ENCODE measurements around the gene LYG1.

GRCh38 chr2:99275882-99276281, 25.1 kb downstream of the LYG1 start:
- TF ChIP-seq NFIC (IDR thresholded peaks at IDR 0.05; ENCODE audit: borderline replicate concordance) (no peak), CTCF (IDR thresholded peaks at IDR 0.05) (no peak), RAD21 (IDR thresholded peaks at IDR 0.05; ENCODE audit: low read length) (no peak), POLR2AphosphoS5 (IDR thresholded peaks at IDR 0.05; ENCODE audit: low read depth, low read length) (no peak)
- TF ChIP-seq, protein P1, sequence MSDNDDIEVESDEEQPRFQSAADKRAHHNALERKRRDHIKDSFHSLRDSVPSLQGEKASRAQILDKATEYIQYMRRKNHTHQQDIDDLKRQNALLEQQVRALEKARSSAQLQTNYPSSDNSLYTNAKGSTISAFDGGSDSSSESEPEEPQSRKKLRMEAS (IDR thresholded peaks at IDR 0.05; ENCODE audit: low read depth): no peak

All from SK-N-SH (cell line).